ENCODE measurements around the gene PTK6.
"Not testable (repeated sequence)": the region's sequence is repeated elsewhere in the genome, so short reads cannot be mapped to it uniquely, and the experiment has no call there.

Gene PTK6

GRCh38 chr20:63493563-63494020 lies 43.6 kb downstream of the PTK6 start:
- no peak for DNase-seq (ENCODE audit: low read depth)

GRCh38 chr20:63492982-63493381 lies 44.2 kb downstream of the PTK6 start:
- DNase-seq (ENCODE audit: low read depth), result no peak

- no peak for DNase-seq (ENCODE audit: low read depth)
Observed at GRCh38 chr20:63492518-63492917, 44.7 kb downstream of the PTK6 start.

- DNase-seq (ENCODE audit: low read depth), result no peak
Observed at GRCh38 chr20:63491635-63492230, 45.4 kb downstream of the PTK6 start.

GRCh38 chr20:63491078-63491477 lies 46.1 kb downstream of the PTK6 start:
- DNase-seq (ENCODE audit: low read depth), result no peak

GRCh38 chr20:63490416-63490815 lies 46.8 kb downstream of the PTK6 start:
- DNase-seq (ENCODE audit: low read depth), result no peak

GRCh38 chr20:63488315-63489251 lies 48.6 kb downstream of the PTK6 start:
- DNase-seq (ENCODE audit: low read depth), result no peak

GRCh38 chr20:63487781-63488241 lies 49.4 kb downstream of the PTK6 start:
- no peak for DNase-seq (ENCODE audit: low read depth)

- no peak for DNase-seq (ENCODE audit: low read depth)
Observed at GRCh38 chr20:63487116-63487764, 49.9 kb downstream of the PTK6 start.

GRCh38 chr20:63486300-63486855 lies 50.8 kb downstream of the PTK6 start:
- DNase-seq (ENCODE audit: low read depth), result no peak

- DNase-seq (ENCODE audit: low read depth), result no peak
Observed at GRCh38 chr20:63484651-63485403, 52.3 kb downstream of the PTK6 start.

- DNase-seq (ENCODE audit: low read depth), result no peak
Observed at GRCh38 chr20:63484236-63484635, 52.9 kb downstream of the PTK6 start.

GRCh38 chr20:63483834-63484233 lies 53.3 kb downstream of the PTK6 start:
- no peak for DNase-seq (ENCODE audit: low read depth)

GRCh38 chr20:63482021-63482587 lies 55.1 kb downstream of the PTK6 start:
- no peak for DNase-seq (ENCODE audit: low read depth)

GRCh38 chr20:63481503-63481902 lies 55.7 kb downstream of the PTK6 start:
- no peak for DNase-seq (ENCODE audit: low read depth)

GRCh38 chr20:63479695-63480419 lies 57.3 kb downstream of the PTK6 start:
- DNase-seq (ENCODE audit: low read depth), result not testable (repeated sequence)

GRCh38 chr20:63478346-63479302 lies 58.6 kb downstream of the PTK6 start:
- no peak for DNase-seq (ENCODE audit: low read depth)
